Trophoblast cell (in vitro differentiated cells and primary cell): ENCODE results near the gene TMEM135.
"Not testable (repeated sequence)": the region's sequence is repeated elsewhere in the genome, so short reads cannot be mapped to it uniquely, and the experiment has no call there.

Experiments
- DNase-seq, 2 donors: peaks; one replicate each; pipeline ENCODE4 v3.0.0-alpha.2; 2016
- H2AFZ ChIP-seq: 2 replicates; pipeline ENCODE4 v1.6.1; 2013; ENCODE audit warnings: low read length, moderate library complexity, mild to moderate bottlenecking; ENCODE audit not compliant: insufficient read depth, poor library complexity
- H2AK5ac ChIP-seq: 2 replicates; pipeline ENCODE4 v1.6.1; 2013; ENCODE audit warnings: mild to moderate bottlenecking, low read length
- H2BK120ac ChIP-seq: 2 replicates; pipeline ENCODE4 v1.6.1; 2013; ENCODE audit warnings: low read length, mild to moderate bottlenecking, moderate library complexity; ENCODE audit not compliant: insufficient read depth, poor library complexity
- H2BK12ac ChIP-seq: 2 replicates; pipeline ENCODE4 v1.6.1; 2013; ENCODE audit warnings: mild to moderate bottlenecking, low read length, moderate library complexity
- H2BK5ac ChIP-seq: 2 replicates; pipeline ENCODE4 v1.6.1; 2013; ENCODE audit warnings: low read length, low read depth, moderate library complexity, mild to moderate bottlenecking; ENCODE audit not compliant: poor library complexity
- H3K14ac ChIP-seq: 2 replicates; pipeline ENCODE4 v1.6.1; 2013; ENCODE audit warnings: mild to moderate bottlenecking, low read length
- H3K18ac ChIP-seq: 2 replicates; pipeline ENCODE4 v1.6.1; 2013; ENCODE audit warnings: mild to moderate bottlenecking, low read length
- H3K23ac ChIP-seq: 2 replicates; pipeline ENCODE4 v1.6.1; 2013; ENCODE audit warnings: low read length
- H3K27ac ChIP-seq: 2 replicates; pipeline ENCODE4 v1.5.1; 2013; ENCODE audit warnings: low read depth, mild to moderate bottlenecking, inconsistent platforms, low read length, moderate library complexity
- H3K27me3 ChIP-seq: 2 replicates; pipeline ENCODE4 v1.6.1; 2013; ENCODE audit warnings: inconsistent platforms, mild to moderate bottlenecking, low read length, moderate library complexity; ENCODE audit not compliant: insufficient read depth
- H3K36me3 ChIP-seq, 2 experiments: 1 replicate in 1 of 2; 2 replicates in 1 of 2; pipeline ENCODE4 v1.6.1; 2013; ENCODE audit warnings: low read length in 2 of 2, mild to moderate bottlenecking in 2 of 2, moderate library complexity in 1 of 2; ENCODE audit not compliant: insufficient read depth in 2 of 2, control insufficient read depth in 1 of 2
- H3K4ac ChIP-seq: 2 replicates; pipeline ENCODE4 v1.6.1; 2013; ENCODE audit warnings: low read depth, mild to moderate bottlenecking, low read length, moderate library complexity
- H3K4me1 ChIP-seq, 2 experiments: 1 replicate in 1 of 2; 2 replicates in 1 of 2; pipeline ENCODE4 v1.6.1; 2013; ENCODE audit warnings: low read length in 2 of 2, mild to moderate bottlenecking in 2 of 2, moderate library complexity in 1 of 2; ENCODE audit not compliant: insufficient read depth in 2 of 2, control insufficient read depth in 1 of 2
- H3K4me2 ChIP-seq: 2 replicates; pipeline ENCODE4 v1.6.1; 2013; ENCODE audit warnings: inconsistent platforms, mild to moderate bottlenecking, low read length, moderate library complexity
- H3K4me3 ChIP-seq: 2 replicates; pipeline ENCODE4 v1.5.1; 2013; ENCODE audit warnings: mild to moderate bottlenecking, low read depth, low read length, inconsistent platforms
- H3K79me1 ChIP-seq: one replicate; pipeline ENCODE4 v1.6.1; 2013; ENCODE audit warnings: low read length
- H3K79me2 ChIP-seq: 2 replicates; pipeline ENCODE4 v1.6.1; 2013; ENCODE audit warnings: low read length, mild to moderate bottlenecking; ENCODE audit not compliant: control insufficient read depth, insufficient read depth, poor library complexity
- H3K9ac ChIP-seq: 2 replicates; pipeline ENCODE4 v1.6.1; 2013; ENCODE audit warnings: mild to moderate bottlenecking, low read length
- H3K9me3 ChIP-seq: 2 replicates; pipeline ENCODE4 v1.6.1; 2013; ENCODE audit warnings: low read depth, mild to moderate bottlenecking, control low read depth, inconsistent platforms, low read length; ENCODE audit not compliant: insufficient read depth
- H4K12ac ChIP-seq: 2 replicates; pipeline ENCODE4 v1.6.1; 2013; ENCODE audit warnings: low read depth, mild to moderate bottlenecking, low read length, moderate library complexity
- H4K8ac ChIP-seq: 2 replicates; pipeline ENCODE4 v1.6.1; 2013; ENCODE audit warnings: low read depth, mild to moderate bottlenecking, low read length, moderate library complexity
- H4K91ac ChIP-seq: one replicate; pipeline ENCODE4 v1.6.1; 2013; ENCODE audit warnings: low read depth, mild to moderate bottlenecking, low read length, moderate library complexity
- WGBS: extraction: QIAGEN DNeasy Blood & Tissue Kit; methylation state at CpG from one replicate; pipeline ENCODE4 v1.1.7; 2013; ENCODE audit warnings: missing lambda C conversion rate; ENCODE audit not compliant: insufficient read length, insufficient coverage; ENCODE audit errors: extremely low coverage; 5-methylcytosine and 5-hydroxymethylcytosine counted together

TMEM135 gene

DNA sequence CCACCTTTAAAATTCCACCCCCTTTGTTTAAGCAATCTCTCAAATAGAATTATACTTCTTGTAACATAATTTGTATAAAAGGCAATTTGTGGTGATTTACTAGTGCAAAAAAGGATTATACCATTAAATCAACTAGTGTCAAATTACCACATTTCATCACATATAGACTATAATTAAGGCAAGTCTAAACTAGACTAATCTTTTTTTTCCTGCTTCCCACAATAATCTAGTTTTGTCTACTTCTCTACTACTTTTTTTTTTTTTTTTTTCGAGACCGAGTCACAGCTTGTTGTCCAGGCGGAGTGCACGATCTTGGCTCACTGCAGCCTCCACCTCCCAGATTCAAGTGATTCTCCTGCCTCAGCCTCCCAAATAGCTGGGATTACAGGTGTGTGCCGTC is 46.4 kb upstream of the TMEM135 start:
- no peak overlapping the region for H3K4me2 ChIP-seq
- H3K27ac ChIP-seq: no peak overlapping the region
- H3K4me3 ChIP-seq: no peak overlapping the region
- no CpG with 5 or more reads among the region's 5 CpGs for WGBS
- H3K79me2 ChIP-seq: no peaks in the 10 kb centered on the region
- H3K18ac ChIP-seq: no peak overlapping the region
- H2BK5ac ChIP-seq: peak overlapping the region; percentile 27
- peak in 1 of 2 donors; percentile 4 for DNase-seq
- H3K23ac ChIP-seq: no peak overlapping the region
- H3K9ac ChIP-seq: no peak overlapping the region
- H3K14ac ChIP-seq: no peak overlapping the region
- peak overlapping the region; percentile 51 for H2BK120ac ChIP-seq
- no peaks in the 10 kb centered on the region for H3K27me3 ChIP-seq
- H2AFZ ChIP-seq: no peak overlapping the region
- no peaks in the 10 kb centered on the region for H3K36me3 ChIP-seq
- peak overlapping the region; percentile 87 for H2BK12ac ChIP-seq
- H3K79me1 ChIP-seq: no peaks in the 10 kb centered on the region
- no peak overlapping the region for H4K8ac ChIP-seq
- peaks cover 5 to 7% of the 10 kb centered on the region in 2 experiments for H3K4me1 ChIP-seq
- H4K12ac ChIP-seq: no peak overlapping the region
- H3K4ac ChIP-seq: no peak overlapping the region
- H2AK5ac ChIP-seq: peak overlapping the region; percentile 62
- H4K91ac ChIP-seq: peak overlapping the region; percentile 35
- H3K9me3 ChIP-seq: no peaks in the 10 kb centered on the region

- not testable (repeated sequence) for H3K36me3 ChIP-seq, DNase-seq, H3K79me2 ChIP-seq, H4K8ac ChIP-seq, H3K14ac ChIP-seq, H3K9me3 ChIP-seq, H4K91ac ChIP-seq, H2AFZ ChIP-seq, H3K27me3 ChIP-seq, H2BK120ac ChIP-seq, H4K12ac ChIP-seq, H2BK5ac ChIP-seq, H3K27ac ChIP-seq, H3K4ac ChIP-seq, H3K18ac ChIP-seq, H2AK5ac ChIP-seq, H3K79me1 ChIP-seq, H3K4me1 ChIP-seq, H2BK12ac ChIP-seq, H3K4me3 ChIP-seq, H3K4me2 ChIP-seq, H3K9ac ChIP-seq, H3K23ac ChIP-seq
- no CpG with 5 or more reads among the region's 4 CpGs for WGBS
Measured at GRCh38 chr11:86992340-86992739, 45.4 kb upstream of the TMEM135 start.

DNA sequence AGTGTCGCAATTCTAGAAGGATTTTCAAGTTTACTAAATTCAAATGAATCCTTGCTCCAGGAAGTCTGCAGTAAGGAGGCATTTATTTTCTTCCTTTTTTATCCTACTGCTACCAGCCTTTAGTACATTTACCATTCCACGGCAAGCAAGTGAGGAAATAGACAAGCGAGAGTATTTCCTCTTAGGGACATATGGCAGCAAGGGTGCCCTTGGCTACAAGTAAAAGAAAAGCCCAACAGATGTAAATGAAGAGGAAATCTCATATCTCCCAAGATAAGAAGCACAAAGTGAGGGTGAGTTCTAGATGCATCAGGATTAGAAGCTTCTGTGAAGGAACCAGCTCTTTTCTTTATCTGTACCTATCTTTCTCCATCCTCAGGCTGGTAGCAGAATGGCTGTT is 44.7 kb upstream of the TMEM135 start:
- no peaks in the 10 kb centered on the region for H3K9me3 ChIP-seq
- DNase-seq: no peak
- H4K8ac ChIP-seq: no peak overlapping the region
- H3K36me3 ChIP-seq: no peaks in the 10 kb centered on the region
- no peaks in the 10 kb centered on the region for H3K79me2 ChIP-seq
- no peak overlapping the region for H2BK12ac ChIP-seq
- no peak overlapping the region for H3K18ac ChIP-seq
- H3K4ac ChIP-seq: no peak overlapping the region
- no peak overlapping the region for H4K91ac ChIP-seq
- no peak overlapping the region for H3K9ac ChIP-seq
- H3K4me1 ChIP-seq: peaks cover 5 to 7% of the 10 kb centered on the region in 2 experiments
- H3K4me3 ChIP-seq: no peak overlapping the region
- no peak overlapping the region for H4K12ac ChIP-seq
- no CpG with 5 or more reads among the region's 3 CpGs for WGBS
- no peak overlapping the region for H2BK120ac ChIP-seq
- H3K27me3 ChIP-seq: no peaks in the 10 kb centered on the region
- no peak overlapping the region for H2AK5ac ChIP-seq
- H3K14ac ChIP-seq: no peak overlapping the region
- H2BK5ac ChIP-seq: no peak overlapping the region
- H3K27ac ChIP-seq: no peak overlapping the region
- no peak overlapping the region for H3K4me2 ChIP-seq
- no peaks in the 10 kb centered on the region for H3K79me1 ChIP-seq
- H3K23ac ChIP-seq: no peak overlapping the region
- no peak overlapping the region for H2AFZ ChIP-seq

DNA sequence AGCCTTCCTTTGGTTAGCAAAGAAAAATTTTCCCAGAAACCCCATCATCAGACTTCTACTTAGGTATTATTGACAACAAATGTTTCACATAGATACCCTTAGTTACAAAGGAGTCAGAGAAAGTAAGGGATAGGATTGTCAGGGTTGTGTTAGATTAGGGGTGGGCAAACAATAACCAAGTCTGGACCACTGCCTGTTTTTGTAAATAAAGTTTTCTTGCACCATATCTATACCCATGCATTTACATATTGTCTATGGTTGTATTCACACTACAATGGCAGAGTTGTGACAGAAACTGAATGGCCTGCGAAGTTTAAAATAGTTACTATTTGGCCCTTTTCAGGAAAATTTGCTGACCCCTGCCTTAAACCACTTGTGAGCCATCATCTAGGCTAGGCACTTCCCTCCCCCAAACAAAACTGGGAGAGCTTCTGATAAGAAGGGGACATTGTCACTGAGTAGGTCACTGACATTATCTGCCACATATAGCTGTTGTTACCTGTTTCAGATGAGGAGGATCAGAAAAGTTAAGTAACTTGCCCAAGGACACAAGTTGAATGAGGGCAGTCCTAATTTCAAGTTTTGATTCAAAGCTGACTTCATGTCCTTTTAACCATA is 40.7 kb upstream of the TMEM135 start:
- Histone ChIP-seq H2AK5ac (no peak overlapping the region), H3K14ac (no peak overlapping the region), H2BK5ac (no peak overlapping the region), H3K79me1 (peaks cover 9% of the 10 kb centered on the region), H3K9me3 (no peaks in the 10 kb centered on the region), H3K27me3 (no peaks in the 10 kb centered on the region), H3K4me3 (no peak overlapping the region), H3K4me1 (peaks cover 7 to 12% of the 10 kb centered on the region in 2 experiments), H3K23ac (no peak overlapping the region), H2BK120ac (no peak overlapping the region), H2BK12ac (no peak overlapping the region), H4K91ac (no peak overlapping the region), H3K4me2 (no peak overlapping the region), H4K12ac (no peak overlapping the region), H3K27ac (no peak overlapping the region), H3K9ac (no peak overlapping the region), H4K8ac (no peak overlapping the region), H2AFZ (no peak overlapping the region), H3K79me2 (no peaks in the 10 kb centered on the region), H3K4ac (no peak overlapping the region), H3K18ac (no peak overlapping the region), H3K36me3 (no peaks in the 10 kb centered on the region)
- no peak for DNase-seq
- WGBS: no CpG with 5 or more reads among the region's 1 CpG
